BE2C (cell line): ENCODE measurements around the gene PPEF1.

Source experiments
- DNase-seq: peaks from one replicate; pipeline ENCODE4 v3.0.0-alpha.2; 2020
- H3K27me3 ChIP-seq: fragments of 250-450 bp; sonication (Bioruptor Pico); 2 replicates; pipeline ENCODE4 v1.5.1; 2020; ENCODE audit warnings: mild to moderate bottlenecking
- H3K36me3 ChIP-seq: fragments of 250-450 bp; sonication (Bioruptor Pico); 2 replicates; pipeline ENCODE4 v1.5.1; 2020; ENCODE audit warnings: mild to moderate bottlenecking
- H3K4me1 ChIP-seq: fragments of 250-450 bp; sonication (Bioruptor Pico); 2 replicates; pipeline ENCODE4 v1.5.1; 2020
- H3K4me3 ChIP-seq: 2 replicates; pipeline ENCODE4 v1.5.1; 2011; ENCODE audit warnings: low read depth, low read length
- H3K9me3 ChIP-seq: fragments of 250-450 bp; sonication (Bioruptor Pico); 2 replicates; pipeline ENCODE4 v1.5.1; 2020
- CTCF ChIP-seq: IDR thresholded peaks from 2 replicates; pipeline ENCODE4 v1.5.1; 2012; ENCODE audit warnings: mild to moderate bottlenecking, low read depth, low read length

The PPEF1 gene

GRCh38 chrX:18698737-18699650 lies 8.5 kb upstream of the PPEF1 start:
- no peaks in the 10 kb centered on the region for H3K4me1 ChIP-seq
- H3K9me3 ChIP-seq = no peaks in the 10 kb centered on the region
- no peak for DNase-seq
- H3K36me3 ChIP-seq = no peaks in the 10 kb centered on the region
- no peak for TF ChIP-seq CTCF
- H3K27me3 ChIP-seq = no peaks in the 10 kb centered on the region
- no peak overlapping the region for H3K4me3 ChIP-seq

GRCh38 chrX:18701621-18702361 lies 5.7 kb upstream of the PPEF1 start:
- TF ChIP-seq CTCF = no peak
- no peaks in the 10 kb centered on the region for H3K27me3 ChIP-seq
- no peaks in the 10 kb centered on the region for H3K36me3 ChIP-seq
- H3K4me3 ChIP-seq = no peak overlapping the region
- peak; percentile 22 for DNase-seq
- H3K9me3 ChIP-seq = no peaks in the 10 kb centered on the region
- no peaks in the 10 kb centered on the region for H3K4me1 ChIP-seq

GRCh38 chrX:18702362-18703195 lies 4.9 kb upstream of the PPEF1 start:
- Histone ChIP-seq H3K4me1 (no peaks in the 10 kb centered on the region), H3K27me3 (no peaks in the 10 kb centered on the region), H3K4me3 (no peak overlapping the region), H3K36me3 (no peaks in the 10 kb centered on the region), H3K9me3 (no peaks in the 10 kb centered on the region)
- DNase-seq = no peak
- no peak for TF ChIP-seq CTCF

GRCh38 chrX:18709833-18710232 lies 2.4 kb downstream of the PPEF1 start:
- H3K4me1 ChIP-seq = no peaks in the 10 kb centered on the region
- no peaks in the 10 kb centered on the region for H3K27me3 ChIP-seq
- DNase-seq = no peak
- no peaks in the 10 kb centered on the region for H3K9me3 ChIP-seq
- no peaks in the 10 kb centered on the region for H3K36me3 ChIP-seq
- H3K4me3 ChIP-seq = no peak overlapping the region
- peak; percentile 12; the same call in 1 of the 2 replicates for TF ChIP-seq CTCF

GRCh38 chrX:18714910-18715309 lies 7.5 kb downstream of the PPEF1 start:
- H3K36me3 ChIP-seq = no peaks in the 10 kb centered on the region
- no peaks in the 10 kb centered on the region for H3K27me3 ChIP-seq
- H3K4me3 ChIP-seq = no peak overlapping the region
- no peak for DNase-seq
- H3K9me3 ChIP-seq = no peaks in the 10 kb centered on the region
- H3K4me1 ChIP-seq = no peaks in the 10 kb centered on the region
- no peak for TF ChIP-seq CTCF
